DMS153 treated with DMSO at 0.1 percent for 48 hours (cell line): Measurements from ENCODE around the gene ADAMTS17.

Source experiments
- DNase-seq: peaks from one replicate; lab custom pipeline; 2025; ENCODE audit not compliant: unreplicated experiment; lab: John Stamatoyannopoulos, UW

The ADAMTS17 gene

GRCh38 chr15:100113351-100114080 lies 228.3 kb downstream of the ADAMTS17 start:
- no peak for DNase-seq

GRCh38 chr15:100112636-100113305 lies 229.0 kb downstream of the ADAMTS17 start:
- DNase-seq = no peak

- no peak for DNase-seq
Observed at GRCh38 chr15:100112061-100112420, 229.7 kb downstream of the ADAMTS17 start.

GRCh38 chr15:100111125-100112060 lies 230.4 kb downstream of the ADAMTS17 start:
- peak; percentile 16 for DNase-seq

- DNase-seq = no peak
Observed at GRCh38 chr15:100109486-100110035, 232.2 kb downstream of the ADAMTS17 start.

GRCh38 chr15:100108846-100109245 lies 232.9 kb downstream of the ADAMTS17 start:
- no peak for DNase-seq

GRCh38 chr15:100108346-100108745 lies 233.4 kb downstream of the ADAMTS17 start:
- no peak for DNase-seq

- DNase-seq = no peak
Observed at GRCh38 chr15:100107606-100108225, 234.1 kb downstream of the ADAMTS17 start.

- no peak for DNase-seq
Observed at GRCh38 chr15:100107151-100107550, 234.6 kb downstream of the ADAMTS17 start.

GRCh38 chr15:100106732-100107131 lies 235.0 kb downstream of the ADAMTS17 start:
- no peak for DNase-seq

GRCh38 chr15:100105101-100105500 lies 236.7 kb downstream of the ADAMTS17 start:
- no peak for DNase-seq

- no peak for DNase-seq
Observed at GRCh38 chr15:100104245-100104644, 237.5 kb downstream of the ADAMTS17 start.

- no peak for DNase-seq
Observed at GRCh38 chr15:100103828-100104227, 237.9 kb downstream of the ADAMTS17 start.

- no peak for DNase-seq
Observed at GRCh38 chr15:100101426-100102089, 240.2 kb downstream of the ADAMTS17 start.

GRCh38 chr15:100100926-100101325 lies 240.8 kb downstream of the ADAMTS17 start:
- no peak for DNase-seq

GRCh38 chr15:100099976-100100375 lies 241.8 kb downstream of the ADAMTS17 start:
- no peak for DNase-seq

- DNase-seq = no peak
Observed at GRCh38 chr15:100098705-100099104, 243.1 kb downstream of the ADAMTS17 start.

GRCh38 chr15:100097342-100098127 lies 244.2 kb downstream of the ADAMTS17 start:
- no peak for DNase-seq

GRCh38 chr15:100096700-100097099 lies 245.1 kb downstream of the ADAMTS17 start:
- DNase-seq = no peak

- no peak for DNase-seq
Observed at GRCh38 chr15:100096248-100096600, 245.6 kb downstream of the ADAMTS17 start.
